ENCODE results near the gene TMC5. TPM values are rescaled to one million over a fixed set of nuclear protein-coding genes. Genes with fewer than 3 reads are reported as not detected.
A peak's percentile ranks its signal among the peaks of the same experiment; 100 is the strongest.

The TMC5 gene
- total RNA-seq, 1 experiment from 2014 or later: 15.7 TPM

DNA sequence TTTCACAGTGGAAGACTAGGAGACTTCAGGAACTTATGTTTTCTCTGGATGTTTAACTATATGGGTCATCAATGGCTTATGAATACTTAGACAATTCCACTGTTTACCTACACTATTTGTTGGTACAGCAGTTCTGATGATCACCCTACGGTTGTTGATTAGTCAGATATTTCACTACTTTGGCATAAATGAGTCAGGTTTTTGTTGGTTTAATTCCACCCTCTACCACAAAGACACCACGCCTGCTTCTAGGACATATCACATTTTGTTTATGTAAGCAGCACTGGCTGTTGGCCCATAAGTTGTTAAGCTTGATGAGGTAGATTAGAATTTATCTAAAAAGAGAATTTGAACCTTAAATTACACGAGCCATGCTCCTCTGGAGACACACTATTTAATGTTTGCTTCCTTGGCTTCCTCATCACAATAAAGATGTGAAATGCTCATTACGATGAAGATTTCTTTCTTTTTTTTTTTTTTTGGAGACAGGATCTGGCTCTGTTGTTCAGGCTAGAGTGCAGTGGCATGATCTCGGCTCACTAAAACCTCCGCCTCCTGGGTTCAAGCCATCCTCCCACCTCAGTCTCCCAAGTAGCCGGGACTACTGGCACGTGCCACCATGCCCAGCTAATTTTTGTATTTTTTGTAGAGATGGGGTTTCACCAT, 99.9 kb downstream of the TMC5 start:
- no peaks in the 10 kb centered on the region for H3K9me2 ChIP-seq (ENCODE audit: insufficient read depth)
- H3K9me3 ChIP-seq (ENCODE audit: control insufficient read depth in 1 of 2, insufficient read depth in 1 of 2, low read depth in 1 of 2, low read length in 2 of 2): no peaks in the 10 kb centered on the region
- ChIA-PET RAD21 (ENCODE audit: low non-redundant PET in 1 of 2, low total read pairs in 2 of 2, uncharacterized antibody in 2 of 2, unreplicated experiment in 2 of 2) (no interaction called here), CTCF (no interaction called here), POLR2A (no interaction called here)
- no peak overlapping the region for H2AFZ ChIP-seq (ENCODE audit: low read depth, low read length, poor library complexity, severe bottlenecking)
- BruUV-seq (replicated peaks): no TSS peak
- no peak overlapping the region for H3K4me3 ChIP-seq (replicated peaks in 1 of 2; ENCODE audit: low read depth in 1 of 2, low read length in 2 of 2)
- H3K4me1 ChIP-seq (ENCODE audit: control insufficient read depth in 1 of 2, insufficient read depth in 2 of 2, low read length in 2 of 2): peaks cover 15 to 27% of the 10 kb centered on the region in 2 experiments
- H3K79me2 ChIP-seq (ENCODE audit: insufficient read depth, low read length): peaks cover 31% of the 10 kb centered on the region
- no peaks in the 10 kb centered on the region for H4K20me1 ChIP-seq (ENCODE audit: insufficient read depth)
- intact Hi-C loops (cut with micrococcal nuclease): no loop called here
- ATAC-seq (no peak), DNase-seq (ENCODE audit: low read depth, low spot score) (no peak)
- H3K36me3 ChIP-seq (ENCODE audit: control insufficient read depth in 1 of 2, insufficient read depth in 2 of 2, low read length in 2 of 2): peaks cover 20 to 22% of the 10 kb centered on the region in 2 experiments; a peak in 3 of 4 replicates
- H3K27ac ChIP-seq (ENCODE audit: low read depth, low read length): no peak overlapping the region
- H3K9ac ChIP-seq (ENCODE audit: low read length): no peak overlapping the region
- TF ChIP-seq, protein P1, sequence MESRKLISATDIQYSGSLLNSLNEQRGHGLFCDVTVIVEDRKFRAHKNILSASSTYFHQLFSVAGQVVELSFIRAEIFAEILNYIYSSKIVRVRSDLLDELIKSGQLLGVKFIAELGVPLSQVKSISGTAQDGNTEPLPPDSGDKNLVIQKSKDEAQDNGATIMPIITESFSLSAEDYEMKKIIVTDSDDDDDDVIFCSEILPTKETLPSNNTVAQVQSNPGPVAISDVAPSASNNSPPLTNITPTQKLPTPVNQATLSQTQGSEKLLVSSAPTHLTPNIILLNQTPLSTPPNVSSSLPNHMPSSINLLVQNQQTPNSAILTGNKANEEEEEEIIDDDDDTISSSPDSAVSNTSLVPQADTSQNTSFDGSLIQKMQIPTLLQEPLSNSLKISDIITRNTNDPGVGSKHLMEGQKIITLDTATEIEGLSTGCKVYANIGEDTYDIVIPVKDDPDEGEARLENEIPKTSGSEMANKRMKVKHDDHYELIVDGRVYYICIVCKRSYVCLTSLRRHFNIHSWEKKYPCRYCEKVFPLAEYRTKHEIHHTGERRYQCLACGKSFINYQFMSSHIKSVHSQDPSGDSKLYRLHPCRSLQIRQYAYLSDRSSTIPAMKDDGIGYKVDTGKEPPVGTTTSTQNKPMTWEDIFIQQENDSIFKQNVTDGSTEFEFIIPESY (IDR thresholded peaks at IDR 0.05; ENCODE audit: extremely low read depth, insufficient replicate concordance, low read length): no peak
- TF ChIP-seq, protein P2, sequence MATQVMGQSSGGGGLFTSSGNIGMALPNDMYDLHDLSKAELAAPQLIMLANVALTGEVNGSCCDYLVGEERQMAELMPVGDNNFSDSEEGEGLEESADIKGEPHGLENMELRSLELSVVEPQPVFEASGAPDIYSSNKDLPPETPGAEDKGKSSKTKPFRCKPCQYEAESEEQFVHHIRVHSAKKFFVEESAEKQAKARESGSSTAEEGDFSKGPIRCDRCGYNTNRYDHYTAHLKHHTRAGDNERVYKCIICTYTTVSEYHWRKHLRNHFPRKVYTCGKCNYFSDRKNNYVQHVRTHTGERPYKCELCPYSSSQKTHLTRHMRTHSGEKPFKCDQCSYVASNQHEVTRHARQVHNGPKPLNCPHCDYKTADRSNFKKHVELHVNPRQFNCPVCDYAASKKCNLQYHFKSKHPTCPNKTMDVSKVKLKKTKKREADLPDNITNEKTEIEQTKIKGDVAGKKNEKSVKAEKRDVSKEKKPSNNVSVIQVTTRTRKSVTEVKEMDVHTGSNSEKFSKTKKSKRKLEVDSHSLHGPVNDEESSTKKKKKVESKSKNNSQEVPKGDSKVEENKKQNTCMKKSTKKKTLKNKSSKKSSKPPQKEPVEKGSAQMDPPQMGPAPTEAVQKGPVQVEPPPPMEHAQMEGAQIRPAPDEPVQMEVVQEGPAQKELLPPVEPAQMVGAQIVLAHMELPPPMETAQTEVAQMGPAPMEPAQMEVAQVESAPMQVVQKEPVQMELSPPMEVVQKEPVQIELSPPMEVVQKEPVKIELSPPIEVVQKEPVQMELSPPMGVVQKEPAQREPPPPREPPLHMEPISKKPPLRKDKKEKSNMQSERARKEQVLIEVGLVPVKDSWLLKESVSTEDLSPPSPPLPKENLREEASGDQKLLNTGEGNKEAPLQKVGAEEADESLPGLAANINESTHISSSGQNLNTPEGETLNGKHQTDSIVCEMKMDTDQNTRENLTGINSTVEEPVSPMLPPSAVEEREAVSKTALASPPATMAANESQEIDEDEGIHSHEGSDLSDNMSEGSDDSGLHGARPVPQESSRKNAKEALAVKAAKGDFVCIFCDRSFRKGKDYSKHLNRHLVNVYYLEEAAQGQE (IDR thresholded peaks at IDR 0.05; ENCODE audit: low read depth): no peak
- TF ChIP-seq FOSL1 (IDR thresholded peaks at IDR 0.05; ENCODE audit: low read depth) (0 out of 2 replicates have a peak, but pooled peaks have one; percentile 28), EZH2 (IDR thresholded peaks at IDR 0.05) (no peak), JUND (IDR thresholded peaks at IDR 0.05) (0 out of 2 replicates have a peak, but pooled peaks have one; percentile 10)
- peak overlapping the region; percentile 26; the same call in 1 of the 2 replicates for H3K4me2 ChIP-seq (ENCODE audit: low read length)
- H3K27me3 ChIP-seq (ENCODE audit: insufficient read depth, low read length): no peaks in the 10 kb centered on the region
